Activated CD4-positive, alpha-beta T cell treated with anti-CD3 and anti-CD28 coated beads for 36 hours (primary cell): ENCODE measurements around the gene PAK1. TPM values are rescaled to one million over a fixed set of nuclear protein-coding genes. Genes with fewer than 3 reads are reported as not detected.
"Not testable (repeated sequence)": the region's sequence is repeated elsewhere in the genome, so short reads cannot be mapped to it uniquely, and the experiment has no call there.

Experiments used
- ATAC-seq: fragments of 200-7000 bp; cut with Tn5 transposase; one replicate; pipeline ENCODE4 v1.10.0; 2021; ENCODE audit warnings: mild to moderate bottlenecking, moderate library complexity
- CTCF ChIA-PET: fragments of 350-600 bp; sonication (Branson Sonifier 250); formaldehyde crosslinking; loops from one replicate; lab custom pipeline; 2021; ENCODE audit warnings: antibody characterized with exemption; lab: Charles Lee
- POLR2A ChIA-PET: fragments of 350-600 bp; sonication (Branson Sonifier 250); formaldehyde crosslinking; loops from one replicate; lab custom pipeline; 2021; ENCODE audit warnings: antibody characterized with exemption, inconsistent platforms; lab: Charles Lee
- DNase-seq: peaks from one replicate; pipeline ENCODE4 v3.0.0-alpha.2; 2020
- H3K27ac Mint-ChIP-seq: one replicate; pipeline ENCODE4 v1.8.0; 2021; ENCODE audit warnings: mixed read lengths
- H3K27me3 Mint-ChIP-seq: one replicate; pipeline ENCODE4 v1.8.0; 2021; ENCODE audit warnings: mixed read lengths
- H3K36me3 Mint-ChIP-seq: one replicate; pipeline ENCODE4 v1.8.0; 2021; ENCODE audit warnings: low read depth, mixed read lengths
- H3K4me1 Mint-ChIP-seq: one replicate; pipeline ENCODE4 v1.8.0; 2021; ENCODE audit warnings: mixed read lengths
- H3K4me3 Mint-ChIP-seq: one replicate; pipeline ENCODE4 v1.8.0; 2021; ENCODE audit warnings: mild to moderate bottlenecking, moderate library complexity, mixed read lengths
- H3K9me3 Mint-ChIP-seq: one replicate; pipeline ENCODE4 v1.8.0; 2021; ENCODE audit warnings: low read depth, mixed read lengths
- intact Hi-C, 2 experiments: fragments of 100-400 bp; cut with DNase I in 1 of 2; cut with micrococcal nuclease in 1 of 2; formaldehyde crosslinking; loops; one replicate each; pipeline versions ENCODE4 v1.14.2 to v1.15.1; 2022 to 2024; cut with DNase I, micrococcal nuclease
- total RNA-seq, 2 experiments: library from RNA; stranded (reverse); gene quantifications; one replicate each; pipeline ENCODE4 v1.2.3, GENCODE V29; 2021

Gene PAK1
- total RNA-seq, 2 experiments from 2014 or later, result 38.2 to 43.9 TPM

DNA sequence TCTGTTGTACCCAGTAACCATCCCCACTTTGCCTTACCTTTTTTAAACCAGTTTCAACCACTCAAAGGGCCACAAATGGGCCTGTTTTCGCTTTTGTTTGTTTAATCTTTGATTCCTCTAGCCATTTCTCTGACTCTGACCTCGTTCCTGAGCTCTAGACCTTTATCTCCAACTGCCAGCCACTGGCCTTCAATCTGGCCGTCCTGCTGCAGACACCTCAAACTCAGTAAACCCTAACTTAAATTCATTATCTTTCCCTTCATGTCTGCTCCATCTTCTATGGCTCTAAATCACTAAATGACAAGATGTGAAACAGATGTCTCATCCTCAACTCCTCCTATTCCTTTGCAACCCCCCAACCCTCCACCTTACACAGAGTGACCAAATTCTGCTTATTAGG, 171.1 kb downstream of the PAK1 start:
- no peaks in the 10 kb centered on the region for H3K27me3 Mint-ChIP-seq
- no peaks in the 10 kb centered on the region for H3K9me3 Mint-ChIP-seq
- DNase-seq (no peak), ATAC-seq (no peak)
- intact Hi-C loops, result no loop called here
- no peaks in the 10 kb centered on the region for H3K36me3 Mint-ChIP-seq
- ChIA-PET POLR2A (no interaction called here), CTCF (no interaction called here)
- H3K27ac Mint-ChIP-seq, result no peak overlapping the region
- H3K4me1 Mint-ChIP-seq, result peaks cover 3% of the 10 kb centered on the region
- no peak overlapping the region for H3K4me3 Mint-ChIP-seq

GRCh38 chr11:77301510-77301909, 172.4 kb downstream of the PAK1 start, which contains the start of gene GDPD4:
Gene GDPD4, minus strand, starts transcription at chr11:77301686. Its CDS starts 16,549 bp downstream, at chr11:77285137.
- ChIA-PET CTCF (no interaction called here), POLR2A (no interaction called here)
- no peaks in the 10 kb centered on the region for H3K36me3 Mint-ChIP-seq
- DNase-seq (no peak), ATAC-seq (no peak)
- no peaks in the 10 kb centered on the region for H3K27me3 Mint-ChIP-seq
- H3K4me1 Mint-ChIP-seq, result peaks cover 3% of the 10 kb centered on the region
- H3K27ac Mint-ChIP-seq, result no peak within 1 kb of the TSS
- intact Hi-C loops, result no loop called here
- no peak within 1 kb of the TSS for H3K4me3 Mint-ChIP-seq
- H3K9me3 Mint-ChIP-seq, result no peaks in the 10 kb centered on the region

DNA sequence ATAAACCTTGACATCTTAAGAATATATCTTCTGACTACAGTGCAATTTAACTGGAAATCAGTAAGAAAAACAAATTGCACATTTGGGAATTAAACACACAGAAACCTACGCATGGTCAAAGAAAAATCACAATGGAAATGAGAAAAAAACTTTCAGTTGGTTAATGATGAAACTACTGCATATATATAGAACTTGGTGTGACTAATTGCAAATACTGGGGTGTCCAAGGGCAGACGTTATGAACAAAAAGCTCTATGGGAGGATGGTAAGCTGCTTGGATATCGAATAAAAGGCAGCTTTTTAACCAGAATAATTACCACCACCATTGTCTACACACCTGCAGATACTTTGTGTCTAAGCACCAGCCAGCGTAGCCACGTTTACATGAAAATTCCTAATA, 173.2 kb downstream of the PAK1 start:
- no peak for ATAC-seq
- POLR2A ChIA-PET, result no interaction called here
- DNase-seq, result no peak
- intact Hi-C loops, result no loop called here
- H3K4me3 Mint-ChIP-seq, result no peak overlapping the region
- H3K27me3 Mint-ChIP-seq, result no peaks in the 10 kb centered on the region
- CTCF ChIA-PET, result no interaction called here
- no peak overlapping the region for H3K27ac Mint-ChIP-seq
- H3K36me3 Mint-ChIP-seq, result no peaks in the 10 kb centered on the region
- H3K9me3 Mint-ChIP-seq, result no peaks in the 10 kb centered on the region
- H3K4me1 Mint-ChIP-seq, result peaks cover 3% of the 10 kb centered on the region

GRCh38 chr11:77300028-77300427, 173.9 kb downstream of the PAK1 start:
- H3K36me3 Mint-ChIP-seq, intact Hi-C loops, POLR2A ChIA-PET, H3K4me1 Mint-ChIP-seq, CTCF ChIA-PET, H3K4me3 Mint-ChIP-seq, H3K27ac Mint-ChIP-seq, H3K9me3 Mint-ChIP-seq, H3K27me3 Mint-ChIP-seq: not testable (repeated sequence)
- ATAC-seq (peak; percentile 73), DNase-seq (peak; percentile 46)

GRCh38 chr11:77299528-77299993, 174.3 kb downstream of the PAK1 start:
- POLR2A ChIA-PET, result no interaction called here
- no peaks in the 10 kb centered on the region for H3K36me3 Mint-ChIP-seq
- H3K4me1 Mint-ChIP-seq, result peaks cover 3% of the 10 kb centered on the region
- CTCF ChIA-PET, result no interaction called here
- no peak for DNase-seq
- H3K4me3 Mint-ChIP-seq, result no peak overlapping the region
- intact Hi-C loops, result no loop called here
- peak; percentile 33 for ATAC-seq
- H3K9me3 Mint-ChIP-seq, result no peaks in the 10 kb centered on the region
- no peaks in the 10 kb centered on the region for H3K27me3 Mint-ChIP-seq
- H3K27ac Mint-ChIP-seq, result no peak overlapping the region

GRCh38 chr11:77294040-77294439, 179.9 kb downstream of the PAK1 start:
- Mint-ChIP-seq H3K27me3 (peaks cover 12% of the 10 kb centered on the region), H3K9me3 (no peaks in the 10 kb centered on the region), H3K4me3 (no peak overlapping the region), H3K36me3 (no peaks in the 10 kb centered on the region), H3K4me1 (no peaks in the 10 kb centered on the region), H3K27ac (no peak overlapping the region)
- intact Hi-C loops, result no loop called here
- ChIA-PET CTCF (no interaction called here), POLR2A (no interaction called here)
- ATAC-seq (no peak), DNase-seq (no peak)

GRCh38 chr11:77289737-77290136, 184.2 kb downstream of the PAK1 start:
- CTCF ChIA-PET, result interaction anchor here (0.7 kb wide), 1 partner anchor 232 kb away, joined by 3 read pairs; no protein-coding TSS in a partner anchor
- no peaks in the 10 kb centered on the region for H3K36me3 Mint-ChIP-seq
- DNase-seq (no peak), ATAC-seq (no peak)
- H3K4me3 Mint-ChIP-seq, result no peak overlapping the region
- intact Hi-C loops, result no loop called here
- H3K4me1 Mint-ChIP-seq, result no peaks in the 10 kb centered on the region
- POLR2A ChIA-PET, result no interaction called here
- peaks cover 25% of the 10 kb centered on the region for H3K27me3 Mint-ChIP-seq
- H3K9me3 Mint-ChIP-seq, result no peaks in the 10 kb centered on the region
- no peak overlapping the region for H3K27ac Mint-ChIP-seq

DNA sequence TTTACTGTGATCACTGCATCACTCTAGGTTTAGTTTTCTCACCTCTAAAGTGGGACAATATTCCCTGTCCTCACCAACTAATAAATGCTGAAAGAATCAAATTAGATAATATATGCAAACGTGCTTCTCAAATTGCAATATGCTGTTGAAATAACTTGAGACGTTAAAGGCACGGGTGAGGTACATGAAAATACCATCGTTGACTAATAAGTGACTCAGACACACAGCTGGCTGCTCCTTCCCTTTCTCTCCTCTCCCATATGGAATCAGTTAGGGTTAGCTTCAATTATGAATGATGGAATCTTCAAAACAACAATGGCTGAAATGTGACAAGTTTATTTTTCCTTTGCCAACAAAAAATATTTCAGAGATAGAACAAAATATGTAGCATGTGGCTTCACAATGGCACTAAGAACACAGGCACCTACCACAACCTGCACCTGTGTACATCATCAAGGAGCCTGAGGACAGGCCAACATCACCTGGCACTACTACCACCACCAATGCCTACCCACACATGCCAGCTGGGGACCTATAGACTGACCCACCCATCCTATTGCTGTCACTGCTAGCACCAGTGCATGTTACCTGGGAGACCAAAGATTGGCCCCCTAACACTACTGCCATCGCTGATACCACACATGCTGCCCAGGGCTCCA, 186.2 kb downstream of the PAK1 start:
- no peaks in the 10 kb centered on the region for H3K4me1 Mint-ChIP-seq
- CTCF ChIA-PET, result no interaction called here
- no peak overlapping the region for H3K27ac Mint-ChIP-seq
- POLR2A ChIA-PET, result no interaction called here
- DNase-seq, result no peak
- no peaks in the 10 kb centered on the region for H3K36me3 Mint-ChIP-seq
- no peaks in the 10 kb centered on the region for H3K9me3 Mint-ChIP-seq
- peaks cover 28% of the 10 kb centered on the region for H3K27me3 Mint-ChIP-seq
- intact Hi-C loops, result no loop called here
- ATAC-seq, result no peak
- no peak overlapping the region for H3K4me3 Mint-ChIP-seq

DNA sequence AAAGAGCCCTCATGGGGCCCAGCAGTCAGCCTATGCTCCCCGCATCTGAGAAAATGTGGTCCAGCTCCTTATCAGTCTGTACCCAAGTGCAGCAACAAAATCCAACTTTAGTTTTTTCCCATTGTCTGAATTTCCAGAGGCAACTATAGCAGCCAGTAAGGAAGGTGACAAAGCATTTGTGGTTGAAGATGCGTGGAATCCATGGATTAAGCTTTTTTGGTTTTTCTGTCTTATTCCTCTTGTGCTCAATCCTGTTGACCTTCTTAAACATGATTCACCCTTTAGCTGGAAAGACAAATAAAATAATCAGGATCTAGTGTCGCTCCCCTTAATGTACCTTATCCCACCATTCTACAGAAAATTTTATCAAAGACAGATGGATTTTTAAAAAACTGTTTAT, 186.8 kb downstream of the PAK1 start:
- Mint-ChIP-seq H3K27ac (no peak overlapping the region), H3K4me1 (no peaks in the 10 kb centered on the region), H3K36me3 (no peaks in the 10 kb centered on the region), H3K9me3 (no peaks in the 10 kb centered on the region), H3K27me3 (peaks cover 28% of the 10 kb centered on the region), H3K4me3 (no peak overlapping the region)
- POLR2A ChIA-PET, result no interaction called here
- CTCF ChIA-PET, result no interaction called here
- DNase-seq (no peak), ATAC-seq (no peak)
- intact Hi-C loops, result no loop called here

- ChIA-PET POLR2A (no interaction called here), CTCF (interaction anchor here (0.5 kb wide), 1 partner anchor 33 kb away, joined by 3 read pairs; no protein-coding TSS in a partner anchor)
- ATAC-seq (no peak), DNase-seq (no peak)
- H3K4me3 Mint-ChIP-seq, result no peak overlapping the region
- H3K27me3 Mint-ChIP-seq, result peaks cover 21% of the 10 kb centered on the region
- no peaks in the 10 kb centered on the region for H3K4me1 Mint-ChIP-seq
- no peaks in the 10 kb centered on the region for H3K9me3 Mint-ChIP-seq
- no peak overlapping the region for H3K27ac Mint-ChIP-seq
- no peaks in the 10 kb centered on the region for H3K36me3 Mint-ChIP-seq
- intact Hi-C loops, result no loop called here
Observed at GRCh38 chr11:77284476-77285468, 189.1 kb downstream of the PAK1 start.

DNA sequence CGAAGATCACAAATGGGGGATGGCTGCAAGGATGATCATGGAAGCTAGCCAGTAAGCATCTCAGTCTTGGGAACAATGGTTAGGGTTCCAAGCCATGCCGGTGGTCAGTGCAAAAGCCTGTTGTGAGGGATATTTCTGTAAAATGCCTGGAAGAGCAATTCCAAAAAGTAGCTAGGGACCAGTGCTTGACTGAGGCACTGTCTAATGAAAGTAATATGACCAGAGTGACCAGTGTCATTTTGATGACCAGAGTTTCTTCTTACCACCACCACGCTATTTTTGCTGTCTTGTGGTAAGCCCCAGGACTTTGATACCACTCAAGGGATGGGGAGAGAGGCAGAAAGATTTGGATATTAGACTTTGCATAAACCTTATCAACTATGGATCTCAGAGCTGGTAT, 190.8 kb downstream of the PAK1 start:
- Mint-ChIP-seq H3K9me3 (no peaks in the 10 kb centered on the region), H3K36me3 (no peaks in the 10 kb centered on the region), H3K27ac (no peak overlapping the region), H3K4me3 (no peak overlapping the region), H3K4me1 (no peaks in the 10 kb centered on the region), H3K27me3 (peaks cover 20% of the 10 kb centered on the region)
- POLR2A ChIA-PET, result no interaction called here
- intact Hi-C loops, result no loop called here
- CTCF ChIA-PET, result interaction anchor here (0.7 to 1.0 kb wide), 2 partner anchors 8 to 229 kb away, joined by 3 to 4 read pairs; no protein-coding TSS in a partner anchor
- ATAC-seq (no peak), DNase-seq (no peak)
